PC-3 (cell line): ENCODE measurements around the gene NEGR1. TPM values are rescaled to one million over a fixed set of nuclear protein-coding genes. Genes with fewer than 3 reads are reported as not detected.

Source experiments
- ATAC-seq: fragments of 200-7000 bp; cut with Tn5 transposase; 2 replicates; pipeline ENCODE4 v1.9.1; 2020; ENCODE audit warnings: mild to moderate bottlenecking, moderate library complexity
- BruUV-seq: library from RNA; stranded (reverse); fragments of 400-500 nt; replicated peaks from 2 replicates; lab custom pipeline; 2021; lab: Mats Ljungman, UMichigan
- CTCF ChIA-PET: fragments of 300-600 bp; sonication (Branson Sonifier 250); formaldehyde crosslinking; loops from one replicate; lab custom pipeline; 2022; ENCODE audit warnings: antibody characterized with exemption; lab: Charles Lee
- POLR2A ChIA-PET: fragments of 300-600 bp; sonication (Branson Sonifier 250); formaldehyde crosslinking; loops from one replicate; lab custom pipeline; 2022; ENCODE audit warnings: antibody characterized with exemption; ENCODE audit not compliant: unreplicated experiment; lab: Charles Lee
- DNase-seq: peaks from one replicate; pipeline ENCODE4 v3.0.0-alpha.2; 2015
- H2AFZ ChIP-seq: fragments of 300-600 bp; sonication (generic); 2 replicates; pipeline ENCODE4 v1.6.0; 2016; ENCODE audit warnings: antibody characterized with exemption, low read length
- H3F3A ChIP-seq: fragments of 300-600 bp; sonication (generic); one replicate; pipeline ENCODE4 v1.6.0; 2017; ENCODE audit warnings: antibody characterized with exemption, low read length, control low read depth, mild to moderate bottlenecking; ENCODE audit not compliant: unreplicated experiment
- H3K27ac ChIP-seq: fragments of 300-600 bp; sonication (generic); 2 replicates; pipeline ENCODE4 v1.5.1; 2016; ENCODE audit warnings: mild to moderate bottlenecking, low read length
- H3K27me3 ChIP-seq: fragments of 300-600 bp; sonication (generic); 2 replicates; pipeline ENCODE4 v1.6.1; 2016; ENCODE audit warnings: low read length, mixed read lengths
- H3K36me3 ChIP-seq: fragments of 300-600 bp; sonication (generic); 2 replicates; pipeline ENCODE4 v1.6.1; 2016; ENCODE audit warnings: low read depth, mixed run types, low read length, mixed read lengths
- H3K4me1 ChIP-seq: fragments of 300-600 bp; sonication (generic); 2 replicates; pipeline ENCODE4 v1.5.1; 2016; ENCODE audit warnings: low read length; ENCODE audit not compliant: insufficient read depth
- H3K4me2 ChIP-seq: fragments of 300-600 bp; sonication (generic); 2 replicates; pipeline ENCODE4 v1.6.0; 2016; ENCODE audit warnings: low read length
- H3K4me3 ChIP-seq: fragments of 300-600 bp; sonication (generic); 2 replicates; pipeline ENCODE4 v1.5.1; 2016; ENCODE audit warnings: mild to moderate bottlenecking, low read length, mixed read lengths
- H3K79me2 ChIP-seq: fragments of 300-600 bp; sonication (generic); 2 replicates; pipeline ENCODE4 v1.6.1; 2017; ENCODE audit warnings: low read length, mixed read lengths
- H3K9ac ChIP-seq: fragments of 300-600 bp; sonication (generic); 2 replicates; pipeline ENCODE4 v1.6.0; 2016; ENCODE audit warnings: mild to moderate bottlenecking, low read length
- H3K9me2 ChIP-seq: fragments of 300-600 bp; sonication (generic); replicated peaks from 2 replicates; pipeline ENCODE4 v1.6.1; 2016; ENCODE audit warnings: mixed run types, low read length, mixed read lengths
- H3K9me3 ChIP-seq: fragments of 300-600 bp; sonication (generic); 2 replicates; pipeline ENCODE4 v1.6.1; 2016; ENCODE audit warnings: low read length, mixed read lengths
- H4K20me1 ChIP-seq: fragments of 300-600 bp; sonication (generic); 2 replicates; pipeline ENCODE4 v1.6.1; 2016; ENCODE audit warnings: low read length, mixed read lengths
- CTCF ChIP-seq: fragments of 300-600 bp; sonication (generic); conservative IDR thresholded peaks from 2 replicates; pipeline ENCODE4 v1.5.1; 2017; ENCODE audit warnings: antibody characterized with exemption, low read depth, mild to moderate bottlenecking, low read length
- EZH2 ChIP-seq: fragments of 300-600 bp; sonication (generic); IDR thresholded peaks from one replicate; pipeline ENCODE4 v1.6.1; 2017; ENCODE audit warnings: antibody characterized with exemption, mild to moderate bottlenecking, low read length; ENCODE audit not compliant: unreplicated experiment
- EZH2phosphoT487 ChIP-seq: fragments of 300-600 bp; sonication (generic); IDR thresholded peaks from 2 replicates; pipeline ENCODE4 v1.6.1; 2018; ENCODE audit warnings: mild to moderate bottlenecking, antibody characterized with exemption, low read length, borderline replicate concordance
- intact Hi-C: fragments of 100-400 bp; cut with micrococcal nuclease; formaldehyde crosslinking; loops from 2 replicates; pipeline ENCODE4 v1.9.0; 2023
- total RNA-seq: library from RNA; depleted of rRNA; stranded (reverse); fragments of >200 nt; gene quantifications from 2 replicates; pipeline ENCODE4 v1.2.3, GENCODE V29; 2014

NEGR1 gene
- total RNA-seq, 1 experiment from 2014 or later, result 3.4 TPM

- Histone ChIP-seq H3K9me2 (no peaks in the 10 kb centered on the region), H3K9me3 (no peaks in the 10 kb centered on the region), H3K36me3 (no peaks in the 10 kb centered on the region), H3K27me3 (no peaks in the 10 kb centered on the region), H3K27ac (no peak overlapping the region), H3K4me2 (no peak overlapping the region), H3K4me3 (no peak overlapping the region), H3K9ac (no peak overlapping the region), H3K4me1 (no peaks in the 10 kb centered on the region), H2AFZ (no peak overlapping the region), H4K20me1 (no peaks in the 10 kb centered on the region), H3F3A (no peaks in the 10 kb centered on the region), H3K79me2 (no peaks in the 10 kb centered on the region)
- POLR2A ChIA-PET, result no interaction called here
- ATAC-seq (peak; percentile 37; the same call in 1 of the 2 replicates), DNase-seq (no peak)
- CTCF ChIA-PET, result no interaction called here
- intact Hi-C loops, result no loop called here
- TF ChIP-seq EZH2phosphoT487 (no peak), CTCF (no peak), EZH2 (no peak)
- BruUV-seq, result no TSS peak
Measured at GRCh38 chr1:71781450-71781849, 500.9 kb downstream of the NEGR1 start.

GRCh38 chr1:71780681-71781080 is 501.7 kb downstream of the NEGR1 start:
- Histone ChIP-seq H3K9ac (no peak overlapping the region), H4K20me1 (no peaks in the 10 kb centered on the region), H3K4me1 (no peaks in the 10 kb centered on the region), H3F3A (no peaks in the 10 kb centered on the region), H3K4me2 (no peak overlapping the region), H2AFZ (no peak overlapping the region), H3K4me3 (no peak overlapping the region), H3K36me3 (no peaks in the 10 kb centered on the region), H3K9me2 (no peaks in the 10 kb centered on the region), H3K79me2 (no peaks in the 10 kb centered on the region), H3K27ac (no peak overlapping the region), H3K9me3 (no peaks in the 10 kb centered on the region), H3K27me3 (no peaks in the 10 kb centered on the region)
- ChIA-PET POLR2A (no interaction called here), CTCF (no interaction called here)
- intact Hi-C loops, result no loop called here
- no peak for ATAC-seq
- no peak for TF ChIP-seq EZH2phosphoT487
- TF ChIP-seq EZH2, result no peak
- no peak for TF ChIP-seq CTCF
- DNase-seq, result no peak
- BruUV-seq, result no TSS peak

DNA sequence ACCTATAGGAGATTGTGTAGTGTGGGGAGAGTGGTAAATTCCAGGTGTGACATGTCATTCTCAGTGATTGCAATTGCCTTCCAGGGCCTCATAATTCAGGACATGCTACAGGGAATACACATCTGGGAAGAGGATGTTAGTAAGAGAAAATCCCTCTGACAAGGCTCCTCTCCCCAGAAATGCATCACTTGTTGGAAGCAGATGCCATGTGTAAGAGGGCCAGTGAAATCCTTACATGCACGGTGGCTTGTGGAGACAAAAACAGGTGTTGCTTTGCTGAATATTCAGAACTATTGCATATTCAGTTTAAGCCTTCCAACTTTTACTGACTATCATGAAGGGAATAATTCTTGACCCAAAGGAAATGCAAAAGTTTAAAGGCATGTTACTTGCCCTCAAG is 503.4 kb downstream of the NEGR1 start:
- BruUV-seq, result no TSS peak
- Histone ChIP-seq H3K36me3 (no peaks in the 10 kb centered on the region), H4K20me1 (no peaks in the 10 kb centered on the region), H3K79me2 (no peaks in the 10 kb centered on the region), H3K9me2 (no peaks in the 10 kb centered on the region), H3F3A (no peaks in the 10 kb centered on the region), H3K4me1 (no peaks in the 10 kb centered on the region), H3K9me3 (no peaks in the 10 kb centered on the region), H3K4me3 (no peak overlapping the region), H2AFZ (no peak overlapping the region), H3K27me3 (no peaks in the 10 kb centered on the region), H3K27ac (no peak overlapping the region), H3K9ac (no peak overlapping the region), H3K4me2 (no peak overlapping the region)
- no peak for TF ChIP-seq EZH2phosphoT487
- no peak for TF ChIP-seq EZH2
- TF ChIP-seq CTCF, result no peak
- ATAC-seq (no peak), DNase-seq (no peak)
- POLR2A ChIA-PET, result no interaction called here
- CTCF ChIA-PET, result no interaction called here
- intact Hi-C loops, result no loop called here
